ENCODE data around the gene RMND1. TPM values are rescaled to one million over a fixed set of nuclear protein-coding genes. Genes with fewer than 3 reads are reported as not detected.

The RMND1 gene
- total and polyA plus RNA-seq, 12 donors: 10.9 to 25.2 (median 14.7) TPM

DNA sequence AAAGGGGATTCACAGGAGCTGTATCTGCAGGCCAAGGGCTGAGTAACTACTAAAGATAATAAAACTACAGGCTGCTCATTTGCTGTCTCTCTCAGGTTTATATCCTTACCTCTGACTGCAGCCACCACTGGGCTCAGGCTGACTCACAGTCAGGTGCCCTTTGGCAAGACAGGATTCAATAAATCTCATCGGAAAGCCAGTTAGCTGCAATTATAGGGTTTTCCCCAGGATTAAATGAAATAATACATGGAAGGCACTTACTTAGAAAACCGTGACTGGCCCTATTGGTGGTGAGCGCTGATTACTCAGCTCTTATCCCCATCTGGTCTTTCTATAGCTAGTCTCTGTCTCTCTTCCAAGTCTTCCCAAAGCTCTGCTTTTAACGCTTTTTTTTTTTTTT is 26.4 kb downstream of the RMND1 start:
- Histone ChIP-seq H3K4me3 (no peak overlapping the region), H3K9me3 (no peaks in the 10 kb centered on the region), H3K36me3 (peaks cover 0 to 99% (median 25%) of the 10 kb centered on the region in 9 donors), H3K27ac (no peak overlapping the region), H3K4me1 (no peaks in the 10 kb centered on the region), H3K27me3 (no peaks in the 10 kb centered on the region)
- TF ChIP-seq, protein P1, sequence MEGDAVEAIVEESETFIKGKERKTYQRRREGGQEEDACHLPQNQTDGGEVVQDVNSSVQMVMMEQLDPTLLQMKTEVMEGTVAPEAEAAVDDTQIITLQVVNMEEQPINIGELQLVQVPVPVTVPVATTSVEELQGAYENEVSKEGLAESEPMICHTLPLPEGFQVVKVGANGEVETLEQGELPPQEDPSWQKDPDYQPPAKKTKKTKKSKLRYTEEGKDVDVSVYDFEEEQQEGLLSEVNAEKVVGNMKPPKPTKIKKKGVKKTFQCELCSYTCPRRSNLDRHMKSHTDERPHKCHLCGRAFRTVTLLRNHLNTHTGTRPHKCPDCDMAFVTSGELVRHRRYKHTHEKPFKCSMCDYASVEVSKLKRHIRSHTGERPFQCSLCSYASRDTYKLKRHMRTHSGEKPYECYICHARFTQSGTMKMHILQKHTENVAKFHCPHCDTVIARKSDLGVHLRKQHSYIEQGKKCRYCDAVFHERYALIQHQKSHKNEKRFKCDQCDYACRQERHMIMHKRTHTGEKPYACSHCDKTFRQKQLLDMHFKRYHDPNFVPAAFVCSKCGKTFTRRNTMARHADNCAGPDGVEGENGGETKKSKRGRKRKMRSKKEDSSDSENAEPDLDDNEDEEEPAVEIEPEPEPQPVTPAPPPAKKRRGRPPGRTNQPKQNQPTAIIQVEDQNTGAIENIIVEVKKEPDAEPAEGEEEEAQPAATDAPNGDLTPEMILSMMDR (IDR thresholded peaks at IDR 0.05): no peak
- WGBS, 2 donors: 87 to 95% methylated on average over 4 of the region's 4 CpGs
- intact Hi-C loops (cut with DNase I): no loop called here
- ATAC-seq (no peak), DNase-seq (no peak)

DNA sequence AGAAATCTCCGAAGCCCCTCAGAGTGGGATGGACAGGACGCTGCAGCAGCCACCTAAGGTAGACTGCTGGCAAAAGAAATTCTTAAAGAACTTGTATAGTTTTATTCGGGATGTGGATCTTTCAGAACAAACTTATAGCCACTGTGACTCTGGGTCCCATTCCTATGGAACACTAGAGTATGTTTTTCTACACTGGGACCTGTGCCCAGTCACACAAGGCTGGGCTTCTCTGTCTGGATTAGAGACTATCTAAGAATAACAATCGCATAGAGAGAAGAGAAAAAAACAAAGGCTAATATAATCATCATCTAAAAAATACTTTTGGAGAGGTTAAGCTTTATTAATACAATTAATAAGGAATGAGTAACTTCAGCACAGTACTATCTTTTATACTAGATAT is 28.9 kb downstream of the RMND1 start:
- TF ChIP-seq, protein P1 (IDR thresholded peaks at IDR 0.05): no peak
- Histone ChIP-seq H3K4me3 (no peak overlapping the region), H3K36me3 (peaks cover 0 to 98% (median 24%) of the 10 kb centered on the region in 9 donors), H3K27ac (no peak overlapping the region), H3K9me3 (no peaks in the 10 kb centered on the region), H3K4me1 (no peaks in the 10 kb centered on the region), H3K27me3 (no peaks in the 10 kb centered on the region)
- 78 to 82% methylated on average over 4 of the region's 4 CpGs for WGBS, 2 donors
- ATAC-seq (no peak), DNase-seq (no peak)
- intact Hi-C loops (cut with DNase I): no loop called here

DNA sequence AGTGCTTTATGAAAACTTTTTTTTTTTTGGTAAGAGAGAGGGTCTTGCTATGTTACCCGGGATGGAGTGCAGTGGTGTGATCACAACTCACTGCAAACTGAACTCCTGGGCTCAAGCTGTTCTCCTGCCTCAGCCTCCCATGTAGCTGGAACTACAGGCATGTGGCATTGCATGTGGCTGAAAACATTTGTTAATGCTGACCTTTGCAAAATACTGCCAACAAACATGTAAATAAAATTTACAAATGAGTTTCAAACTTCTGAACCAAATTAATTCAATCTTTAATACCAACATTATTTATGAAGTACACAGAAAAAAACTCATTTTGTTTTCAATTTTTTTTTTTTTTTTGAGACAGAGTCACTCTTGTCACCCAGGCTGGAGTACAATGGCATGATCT is 34.4 kb downstream of the RMND1 start:
- DNase-seq (no peak), ATAC-seq (no peak)
- no peaks in the 10 kb centered on the region for H3K27me3 ChIP-seq
- 85 to 93% methylated on average over 1 of the region's 1 CpG for WGBS, 2 donors
- TF ChIP-seq, protein P1 (IDR thresholded peaks at IDR 0.05): no peak
- H3K9me3 ChIP-seq: no peaks in the 10 kb centered on the region
- intact Hi-C loops (cut with DNase I): no loop called here
- H3K36me3 ChIP-seq: peaks cover 0 to 99% (median 37%) of the 10 kb centered on the region in 9 donors
- no peak overlapping the region for H3K27ac ChIP-seq
- no peak overlapping the region for H3K4me3 ChIP-seq
- no peaks in the 10 kb centered on the region for H3K4me1 ChIP-seq

DNA sequence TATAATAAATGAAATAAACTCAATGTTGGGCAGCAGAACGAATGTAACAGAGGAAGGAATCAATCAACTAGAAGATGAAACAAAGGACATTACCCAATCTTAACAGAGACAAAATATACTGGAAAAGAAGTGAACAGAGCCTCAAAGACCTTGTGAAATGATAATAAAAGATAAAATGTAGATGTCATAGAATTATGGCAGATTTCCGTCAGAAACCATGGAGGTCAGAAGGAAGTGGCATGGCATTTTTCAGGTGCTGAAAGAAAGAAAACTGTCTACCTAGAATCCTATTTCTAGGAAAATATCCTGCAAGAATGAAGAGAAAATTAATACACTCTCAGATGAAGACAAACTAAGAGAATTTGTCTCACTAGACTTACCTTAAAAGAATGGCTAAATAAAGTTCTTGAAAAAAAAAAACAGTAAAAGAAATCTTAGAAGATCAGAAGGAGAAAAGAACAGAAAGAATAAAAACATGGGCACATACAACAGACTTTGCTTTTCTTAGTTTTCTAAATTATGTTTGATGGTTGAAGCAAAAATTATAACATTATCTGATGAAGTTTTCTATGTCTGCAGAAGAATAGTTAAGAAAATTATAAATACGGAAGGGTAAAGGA is 37.2 kb downstream of the RMND1 start:
- TF ChIP-seq, protein P1 (IDR thresholded peaks at IDR 0.05): no peak
- ATAC-seq: no peak
- H3K36me3 ChIP-seq: peaks cover 0 to 96% (median 31%) of the 10 kb centered on the region in 9 donors
- no peak overlapping the region for H3K27ac ChIP-seq
- no peak for DNase-seq
- no peaks in the 10 kb centered on the region for H3K9me3 ChIP-seq
- no peaks in the 10 kb centered on the region for H3K4me1 ChIP-seq
- intact Hi-C loops (cut with DNase I): no loop called here
- H3K27me3 ChIP-seq: no peaks in the 10 kb centered on the region
- no peak overlapping the region for H3K4me3 ChIP-seq
- WGBS, 2 donors: 96 to 97% methylated on average over 3 of the region's 3 CpGs
